ENCODE data around the gene FGF23.

Gene FGF23

DNA sequence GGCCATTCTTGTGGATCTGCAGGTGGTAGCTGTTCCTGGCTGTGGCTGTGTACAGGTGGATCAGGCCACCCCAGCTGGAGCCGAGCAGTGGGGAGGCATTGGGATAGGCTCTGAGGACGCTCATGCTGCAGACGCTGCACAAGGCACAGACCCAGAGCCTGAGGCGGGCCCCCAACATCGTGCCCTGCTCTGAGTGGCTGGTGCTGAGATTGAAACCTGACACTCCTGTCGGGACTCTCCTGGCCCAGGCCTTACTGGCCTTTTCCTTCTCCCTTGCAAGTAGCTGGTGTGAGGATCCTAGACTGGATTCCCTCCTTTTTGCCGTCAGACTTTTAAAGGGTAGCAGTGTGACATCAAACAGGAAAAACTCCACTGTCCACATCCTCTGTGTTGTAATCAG, at the start of gene FGF23:
FGF23 (minus strand) TSS at position 308 of the 400 bp plus-strand sequence; CDS start at position 178, 130 bp downstream.
- peak; percentile 16 for DNase-seq (ENCODE audit: low spot score)
- H3K27ac ChIP-seq: no peak within 1 kb of the TSS
- TF ChIP-seq, protein P1, sequence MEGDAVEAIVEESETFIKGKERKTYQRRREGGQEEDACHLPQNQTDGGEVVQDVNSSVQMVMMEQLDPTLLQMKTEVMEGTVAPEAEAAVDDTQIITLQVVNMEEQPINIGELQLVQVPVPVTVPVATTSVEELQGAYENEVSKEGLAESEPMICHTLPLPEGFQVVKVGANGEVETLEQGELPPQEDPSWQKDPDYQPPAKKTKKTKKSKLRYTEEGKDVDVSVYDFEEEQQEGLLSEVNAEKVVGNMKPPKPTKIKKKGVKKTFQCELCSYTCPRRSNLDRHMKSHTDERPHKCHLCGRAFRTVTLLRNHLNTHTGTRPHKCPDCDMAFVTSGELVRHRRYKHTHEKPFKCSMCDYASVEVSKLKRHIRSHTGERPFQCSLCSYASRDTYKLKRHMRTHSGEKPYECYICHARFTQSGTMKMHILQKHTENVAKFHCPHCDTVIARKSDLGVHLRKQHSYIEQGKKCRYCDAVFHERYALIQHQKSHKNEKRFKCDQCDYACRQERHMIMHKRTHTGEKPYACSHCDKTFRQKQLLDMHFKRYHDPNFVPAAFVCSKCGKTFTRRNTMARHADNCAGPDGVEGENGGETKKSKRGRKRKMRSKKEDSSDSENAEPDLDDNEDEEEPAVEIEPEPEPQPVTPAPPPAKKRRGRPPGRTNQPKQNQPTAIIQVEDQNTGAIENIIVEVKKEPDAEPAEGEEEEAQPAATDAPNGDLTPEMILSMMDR (conservative IDR thresholded peaks at IDR 0.05; ENCODE audit: low read depth): no peak
- ChIA-PET CTCF (no interaction called here), POLR2A (ENCODE audit: low non-redundant PET) (no interaction called here)

DNA sequence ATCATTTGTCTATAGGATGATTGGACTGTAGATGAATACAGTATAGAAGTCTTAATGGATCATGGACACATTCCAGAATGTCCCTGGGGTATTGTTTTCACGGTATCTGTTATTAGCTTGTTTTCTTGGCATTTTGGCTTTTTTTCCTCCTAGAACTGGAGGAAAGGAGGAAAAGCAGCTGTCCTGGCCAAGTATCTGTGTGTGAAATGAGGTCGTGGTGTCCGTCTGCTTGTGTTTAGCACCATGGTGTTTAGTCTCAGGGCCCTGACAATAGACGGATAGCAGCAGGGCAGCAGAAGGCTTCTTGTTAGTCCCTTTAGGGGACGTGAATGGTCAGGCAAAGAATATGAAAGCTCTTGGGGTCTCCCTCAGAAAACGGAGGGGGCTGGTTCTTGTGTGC, 44.9 kb upstream of the FGF23 start:
- TF ChIP-seq, protein P1 (conservative IDR thresholded peaks at IDR 0.05; ENCODE audit: low read depth): no peak
- ChIA-PET CTCF (interaction anchor here (0.5 kb wide), 1 partner anchor 306 kb away, joined by 3 read pairs; no protein-coding TSS in a partner anchor), POLR2A (ENCODE audit: low non-redundant PET) (no interaction called here)
- DNase-seq (ENCODE audit: low spot score): no peak
- H3K27ac ChIP-seq: no peak overlapping the region

DNA sequence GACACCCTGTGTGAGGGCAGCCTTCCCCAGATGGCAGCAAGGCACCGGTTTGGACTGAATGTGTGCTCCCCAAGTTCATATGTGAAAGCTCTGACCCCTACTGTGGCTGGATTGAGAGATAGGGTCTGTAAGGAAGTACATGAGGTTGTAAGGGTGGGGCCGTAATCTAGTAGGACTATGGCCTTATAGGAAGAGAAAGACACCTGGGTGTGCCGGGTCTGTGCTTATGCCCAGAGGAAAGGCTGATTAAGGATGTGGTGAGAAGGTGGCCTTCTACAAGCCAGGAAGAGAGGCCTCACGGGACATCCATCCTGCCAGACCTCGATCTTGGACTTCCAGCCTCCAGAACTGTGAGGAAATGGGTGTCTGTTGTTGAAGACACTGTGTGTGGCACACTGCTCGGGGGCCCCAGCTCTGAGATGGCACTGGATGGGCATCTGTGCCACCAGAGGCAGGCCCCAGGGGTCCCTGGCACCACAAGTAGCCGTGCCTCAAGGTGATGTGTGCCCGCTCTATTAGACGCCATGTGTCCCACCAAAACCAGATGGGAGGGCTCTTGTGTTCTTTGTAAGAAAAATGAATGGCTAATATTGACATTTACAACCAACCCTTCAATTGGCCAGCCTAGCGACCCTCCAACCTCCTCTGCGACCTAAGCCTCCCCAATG, 44.1 kb upstream of the FGF23 start:
- POLR2A ChIA-PET (ENCODE audit: low non-redundant PET): no interaction called here
- CTCF ChIA-PET: no interaction called here
- H3K27ac ChIP-seq: no peak overlapping the region
- TF ChIP-seq, protein P1 (conservative IDR thresholded peaks at IDR 0.05; ENCODE audit: low read depth): no peak
- no peak for DNase-seq (ENCODE audit: low spot score)

DNA sequence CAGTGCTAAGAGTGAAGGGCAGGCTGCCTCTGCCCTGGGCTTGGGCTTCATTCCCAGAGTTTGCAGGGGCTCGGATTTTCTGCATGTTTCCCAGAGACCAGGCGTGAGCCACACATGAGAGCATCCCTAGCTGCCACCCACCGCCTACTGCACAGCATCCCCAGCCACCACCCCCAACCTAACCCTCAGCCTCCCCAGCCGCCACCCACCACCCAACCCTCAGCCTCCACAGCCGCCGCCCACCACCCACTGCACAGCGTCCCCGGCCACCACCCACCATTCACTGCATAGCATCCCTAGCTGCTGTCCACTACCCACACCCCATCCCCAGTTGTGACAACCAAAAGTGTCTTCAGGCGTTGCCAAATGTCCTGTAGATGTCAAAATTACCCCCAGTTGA, 43.5 kb upstream of the FGF23 start:
- H3K27ac ChIP-seq: no peak overlapping the region
- POLR2A ChIA-PET (ENCODE audit: low non-redundant PET): no interaction called here
- CTCF ChIA-PET: no interaction called here

DNA sequence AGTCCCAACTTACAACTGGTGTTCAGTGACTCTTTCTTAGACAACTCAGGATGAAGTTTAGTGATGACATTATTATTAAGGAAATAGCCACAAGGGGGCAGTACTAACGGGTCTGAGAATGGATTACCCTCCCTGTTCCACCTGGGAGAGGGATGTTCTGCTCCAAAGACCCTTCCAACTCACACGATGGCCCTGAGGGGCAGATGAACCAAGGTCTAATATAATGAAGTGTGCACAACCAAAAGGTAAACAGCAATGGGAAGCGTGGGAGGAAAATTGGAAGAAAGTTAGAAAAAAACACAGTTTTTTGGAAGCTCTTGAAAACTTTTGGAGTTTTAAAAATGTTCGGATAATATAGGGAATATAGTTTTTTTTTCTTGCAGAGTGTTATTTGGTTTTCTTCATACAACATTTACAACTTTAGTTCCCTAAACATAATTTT, 42.1 kb upstream of the FGF23 start:
- CTCF ChIA-PET: interaction anchor here (0.7 to 1.4 kb wide), 2 partner anchors 15 to 21 kb away, joined by 4 to 8 read pairs; no protein-coding TSS in a partner anchor
- POLR2A ChIA-PET (ENCODE audit: low non-redundant PET): no interaction called here
- TF ChIP-seq, protein P1 (conservative IDR thresholded peaks at IDR 0.05; ENCODE audit: low read depth): peak; percentile 32
- no peak overlapping the region for H3K27ac ChIP-seq
- DNase-seq (ENCODE audit: low spot score): peak; percentile 70

More for the DNA sequence above, 43.5 kb upstream of the FGF23 start:
- DNase-seq (ENCODE audit: low spot score): no peak
- TF ChIP-seq, protein P1 (conservative IDR thresholded peaks at IDR 0.05; ENCODE audit: low read depth): no peak

DNA sequence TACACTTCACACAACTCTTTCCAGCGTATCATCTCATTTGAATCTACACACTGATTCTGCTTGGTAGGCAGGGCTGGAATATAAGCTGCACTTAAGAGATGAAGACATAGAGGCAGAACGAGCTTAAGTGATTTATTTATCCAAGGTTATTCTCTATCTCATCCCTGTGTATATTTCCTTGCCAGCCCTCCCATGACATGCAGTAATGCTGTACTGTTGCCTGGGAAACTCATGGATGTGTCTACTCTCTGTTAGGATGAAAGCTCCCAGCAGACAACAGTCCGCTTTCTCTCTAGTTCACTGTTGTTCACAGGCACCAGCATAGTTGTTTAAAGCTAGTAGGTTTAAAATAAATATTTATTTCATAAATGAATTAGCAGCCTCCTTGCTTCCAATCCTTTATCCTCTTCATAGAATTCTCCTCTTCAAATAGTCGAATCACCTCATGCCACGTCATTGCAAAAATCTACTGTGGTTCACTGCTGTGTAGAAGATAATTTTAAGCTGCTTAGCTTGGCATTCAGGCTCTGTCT, 40.7 kb upstream of the FGF23 start:
- TF ChIP-seq, protein P1 (conservative IDR thresholded peaks at IDR 0.05; ENCODE audit: low read depth): no peak
- POLR2A ChIA-PET (ENCODE audit: low non-redundant PET): no interaction called here
- no peak overlapping the region for H3K27ac ChIP-seq
- CTCF ChIA-PET: interaction anchor here (0.6 to 1.1 kb wide), 3 partner anchors 9 to 338 kb away, joined by 3 to 5 read pairs (median 3); partner anchors contain the start of gene FGF6
- no peak for DNase-seq (ENCODE audit: low spot score)

All from RWPE1 (cell line).